ENCODE results near the gene RCBTB2. TPM values are rescaled to one million over a fixed set of nuclear protein-coding genes. Genes with fewer than 3 reads are reported as not detected.

RCBTB2 gene
- total RNA-seq, 1 experiment from 2014 or later, result 11.7 TPM

DNA sequence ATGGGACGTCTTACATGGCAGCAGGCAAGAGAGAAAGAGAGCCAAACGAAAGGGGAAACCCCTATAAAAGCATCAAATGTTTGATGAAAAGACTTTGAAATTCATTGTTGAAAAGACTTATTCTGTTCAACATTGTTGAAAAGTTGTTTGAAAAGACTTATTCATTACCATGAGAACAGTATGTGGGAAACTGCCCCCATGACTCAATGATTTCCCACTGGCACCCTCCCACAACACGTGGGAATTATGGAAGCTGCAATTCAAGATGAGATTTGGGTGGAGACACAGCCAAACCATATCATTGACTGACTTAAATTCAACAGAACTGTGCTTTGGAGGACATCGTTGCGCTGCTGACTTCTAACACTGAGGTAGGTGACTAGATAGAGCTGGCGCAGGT, 48.0 kb upstream of the RCBTB2 start:
- H3K4me1 Mint-ChIP-seq, result peaks cover 8 to 9% of the 10 kb centered on the region in 2 experiments
- no peak for DNase-seq
- H3K27me3 Mint-ChIP-seq (ENCODE audit: low read depth), result no peaks in the 10 kb centered on the region
- H3K27ac Mint-ChIP-seq, result no peak overlapping the region
- no peaks in the 10 kb centered on the region for H3K79me1 ChIP-seq (ENCODE audit: insufficient read depth, low read depth, low read length, poor library complexity, severe bottlenecking)
- no peak overlapping the region for H3K4me2 ChIP-seq (ENCODE audit: insufficient read depth, insufficient read length, low read length)
- H2BK20ac ChIP-seq (ENCODE audit: low read depth, low read length, poor library complexity, severe bottlenecking), result no peak overlapping the region
- H3K4me1 ChIP-seq (ENCODE audit: insufficient read depth, low read length), result no peaks in the 10 kb centered on the region
- H2AFZ ChIP-seq (ENCODE audit: low read length), result no peak overlapping the region
- H3K79me2 ChIP-seq (ENCODE audit: insufficient read depth, low read length), result no peaks in the 10 kb centered on the region
- no peaks in the 10 kb centered on the region for H3K27me3 ChIP-seq (ENCODE audit: insufficient read depth, low read length)
- H2BK12ac ChIP-seq (ENCODE audit: insufficient read length, low read depth, low read length), result no peak overlapping the region
- H3K4me3 Mint-ChIP-seq, result no peak overlapping the region
- no peak overlapping the region for H2BK15ac ChIP-seq (ENCODE audit: low read depth, low read length)
- no peak overlapping the region for H4K8ac ChIP-seq (replicated peaks; ENCODE audit: insufficient read length, low read depth, low read length)
- H3K14ac ChIP-seq (ENCODE audit: insufficient read depth, low read length), result no peak overlapping the region
- no peak overlapping the region for H4K5ac ChIP-seq (ENCODE audit: insufficient read length, low read depth, low read length)
- H2BK5ac ChIP-seq (ENCODE audit: insufficient read length, low read length), result no peak overlapping the region
- TF ChIP-seq, protein P1, sequence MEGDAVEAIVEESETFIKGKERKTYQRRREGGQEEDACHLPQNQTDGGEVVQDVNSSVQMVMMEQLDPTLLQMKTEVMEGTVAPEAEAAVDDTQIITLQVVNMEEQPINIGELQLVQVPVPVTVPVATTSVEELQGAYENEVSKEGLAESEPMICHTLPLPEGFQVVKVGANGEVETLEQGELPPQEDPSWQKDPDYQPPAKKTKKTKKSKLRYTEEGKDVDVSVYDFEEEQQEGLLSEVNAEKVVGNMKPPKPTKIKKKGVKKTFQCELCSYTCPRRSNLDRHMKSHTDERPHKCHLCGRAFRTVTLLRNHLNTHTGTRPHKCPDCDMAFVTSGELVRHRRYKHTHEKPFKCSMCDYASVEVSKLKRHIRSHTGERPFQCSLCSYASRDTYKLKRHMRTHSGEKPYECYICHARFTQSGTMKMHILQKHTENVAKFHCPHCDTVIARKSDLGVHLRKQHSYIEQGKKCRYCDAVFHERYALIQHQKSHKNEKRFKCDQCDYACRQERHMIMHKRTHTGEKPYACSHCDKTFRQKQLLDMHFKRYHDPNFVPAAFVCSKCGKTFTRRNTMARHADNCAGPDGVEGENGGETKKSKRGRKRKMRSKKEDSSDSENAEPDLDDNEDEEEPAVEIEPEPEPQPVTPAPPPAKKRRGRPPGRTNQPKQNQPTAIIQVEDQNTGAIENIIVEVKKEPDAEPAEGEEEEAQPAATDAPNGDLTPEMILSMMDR (conservative IDR thresholded peaks at IDR 0.05), result no peak
- no peak overlapping the region for H3K4ac ChIP-seq (ENCODE audit: low read depth, low read length)
- H3K23me2 ChIP-seq (ENCODE audit: insufficient read length, low read depth, low read length, poor library complexity, severe bottlenecking), result no peaks in the 10 kb centered on the region
- H3K9me3 Mint-ChIP-seq, result no peaks in the 10 kb centered on the region
- H4K91ac ChIP-seq (ENCODE audit: insufficient read length, low read depth, low read length), result no peak overlapping the region
- no peak overlapping the region for H3K27ac ChIP-seq (ENCODE audit: insufficient read length, low read depth, low read length)
- H3K9me3 ChIP-seq (ENCODE audit: control insufficient read depth, low read depth, low read length), result no peaks in the 10 kb centered on the region
- WGBS (ENCODE audit: extremely low coverage, insufficient read length, low lambda C conversion rate), result no CpG with 5 or more reads among the region's 6 CpGs
- H4K20me1 ChIP-seq (ENCODE audit: control insufficient read depth, insufficient read depth, insufficient read length), result no peaks in the 10 kb centered on the region
- H2BK120ac ChIP-seq (ENCODE audit: low read depth, low read length, poor library complexity, severe bottlenecking), result no peak overlapping the region
- no peak overlapping the region for H3T11ph ChIP-seq (ENCODE audit: low read length)
- H3K56ac ChIP-seq (ENCODE audit: insufficient read length, low read depth, low read length), result no peak overlapping the region
- H3K9ac ChIP-seq (ENCODE audit: extremely low read depth, insufficient read length, low read length), result no peak overlapping the region
- no peak overlapping the region for H3K18ac ChIP-seq (ENCODE audit: insufficient read length, low read depth, low read length)
- no peak overlapping the region for H2AK5ac ChIP-seq (ENCODE audit: insufficient read length, low read length)
- no peaks in the 10 kb centered on the region for H3K36me3 Mint-ChIP-seq (ENCODE audit: insufficient read depth in 1 of 3, low read depth in 3 of 3)
- H3K23ac ChIP-seq (ENCODE audit: insufficient read length, low read depth, low read length), result no peak overlapping the region

Data from H9 (cell line).